Activated T-cell treated with anti-CD3 and anti-CD28 coated beads, Interleukin-2, amount 50 U/mL, for 48 hours (primary cell): ENCODE measurements around the gene SUSD1.
"Not testable (repeated sequence)": the region's sequence is repeated elsewhere in the genome, so short reads cannot be mapped to it uniquely, and the experiment has no call there.

Experiments used
- DNase-seq, 2 experiments: peaks; one replicate each; pipeline ENCODE4 v3.0.0-alpha.2; 2020

Gene SUSD1

DNA sequence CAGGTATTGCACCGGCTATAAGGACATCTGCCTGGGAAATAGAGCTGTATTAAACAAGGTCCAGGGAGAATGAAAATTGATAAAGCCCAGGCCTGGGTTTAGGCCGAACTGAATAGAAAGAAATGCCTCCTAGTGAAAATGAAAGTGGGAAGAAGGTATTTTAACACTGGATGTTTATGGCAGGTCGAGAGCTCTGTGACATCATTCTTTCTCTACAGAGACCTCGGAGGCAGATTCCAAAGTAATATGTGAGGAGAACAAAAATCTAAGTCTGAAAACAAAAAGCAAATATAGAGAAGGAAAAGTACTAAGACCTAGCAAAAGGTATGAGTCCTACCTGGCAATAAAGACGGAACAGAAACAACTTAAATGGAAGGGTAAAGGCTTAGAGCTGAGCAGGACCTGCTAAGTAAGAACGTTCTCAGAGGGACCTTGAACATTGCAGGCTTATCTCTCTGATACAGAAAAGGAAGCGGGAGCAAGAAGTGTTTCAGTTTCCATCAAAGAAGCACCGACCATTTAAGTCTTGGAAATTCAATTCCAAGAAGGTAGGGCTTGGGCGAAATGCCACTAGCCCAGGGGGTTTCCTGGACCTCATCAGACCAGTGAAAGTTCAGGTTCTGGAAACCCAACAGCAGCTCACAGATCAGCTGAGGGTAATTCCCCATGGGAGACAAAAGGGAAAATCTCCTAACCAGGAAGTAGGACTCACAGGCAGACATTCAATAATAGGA, 80.0 kb downstream of the SUSD1 start:
- no peak for DNase-seq

DNA sequence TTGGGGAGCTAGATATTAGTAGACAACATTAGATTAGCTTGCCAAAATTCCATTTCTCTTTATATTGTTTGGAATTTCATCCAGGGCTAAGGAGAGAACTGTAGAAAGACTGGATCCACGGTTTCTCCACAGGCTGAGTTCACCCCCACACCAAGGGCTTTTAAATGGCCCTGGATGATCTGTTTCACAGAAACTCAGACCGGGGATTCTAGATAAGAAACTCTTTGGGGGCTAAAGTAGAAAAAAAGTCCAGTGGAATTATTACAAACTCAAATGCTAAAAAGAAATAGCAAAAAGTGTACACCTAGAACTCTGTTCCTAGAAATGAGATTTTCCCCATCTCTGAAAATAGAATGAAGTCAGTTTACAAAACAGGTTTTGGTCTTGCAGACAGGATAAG, 80.9 kb downstream of the SUSD1 start:
- DNase-seq = no peak

DNA sequence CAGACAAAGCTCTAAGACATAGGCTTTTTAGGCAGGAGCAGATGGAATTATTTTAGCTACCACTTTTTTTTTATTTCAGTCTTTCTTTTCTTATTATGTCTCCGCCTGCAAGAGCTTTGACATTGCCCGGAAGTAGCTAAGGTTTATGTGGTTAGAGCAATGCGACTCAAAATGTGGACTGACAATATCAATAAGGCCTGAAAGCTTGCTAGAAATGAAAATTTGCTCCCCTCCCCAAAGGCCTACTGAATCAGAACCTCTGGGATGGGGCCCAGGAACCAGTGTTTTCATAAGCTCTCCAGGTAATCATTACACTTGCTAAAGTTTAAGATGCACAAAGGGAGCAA, 81.3 kb downstream of the SUSD1 start:
- no peak for DNase-seq

DNA sequence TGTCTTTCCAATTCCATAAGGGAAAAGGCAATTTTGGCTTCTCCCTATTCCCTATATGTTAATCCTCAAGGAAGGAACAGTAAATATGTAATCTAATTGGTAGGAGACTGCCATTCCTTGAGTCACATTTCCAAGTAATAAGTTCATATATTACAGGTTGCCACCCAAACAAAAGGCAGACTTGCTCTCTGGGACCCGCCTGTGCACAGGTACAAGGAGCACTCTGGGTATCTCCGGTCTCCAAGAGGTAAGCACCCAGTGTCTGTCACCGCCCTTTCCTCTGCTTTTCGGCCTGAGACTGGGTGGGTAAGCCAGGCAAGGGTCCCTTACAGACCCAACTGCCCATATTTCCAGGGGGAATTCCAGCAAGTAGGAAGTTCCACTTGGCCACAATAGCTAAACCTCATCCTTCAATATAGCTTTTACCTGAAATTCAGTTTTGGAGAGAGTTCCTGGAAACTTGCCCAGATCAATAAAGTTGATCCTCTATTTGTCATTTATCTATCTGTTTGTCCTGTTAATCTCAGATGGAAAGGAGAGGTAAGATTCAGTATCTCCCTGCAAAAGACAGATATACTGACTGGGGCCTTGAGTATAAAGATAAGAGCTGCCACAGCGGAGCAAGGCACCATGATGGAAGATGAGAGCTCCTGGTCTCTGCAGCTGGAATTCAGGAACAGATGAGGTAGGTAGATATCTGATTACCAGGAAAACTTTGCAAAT, 81.8 kb downstream of the SUSD1 start:
- no peak for DNase-seq

DNA sequence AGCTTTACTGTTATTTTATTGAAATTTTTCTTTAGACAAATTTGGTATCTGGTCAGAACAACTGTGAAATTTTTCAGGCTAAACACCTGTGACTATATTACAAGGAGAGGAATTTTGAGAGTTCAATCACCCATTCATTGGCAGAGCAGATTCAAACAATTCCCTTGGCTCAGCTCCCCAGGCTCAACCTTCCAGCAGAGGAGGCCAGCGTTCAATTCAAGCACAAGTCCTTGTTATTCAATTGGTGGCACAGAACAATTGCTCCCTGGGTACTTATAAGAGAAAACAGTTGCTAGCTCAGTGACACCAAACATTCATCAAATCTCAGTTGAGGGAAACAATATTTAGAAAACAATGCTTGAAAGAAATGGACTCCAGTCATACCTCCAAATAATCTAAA, 83.3 kb downstream of the SUSD1 start:
- no peak for DNase-seq

DNA sequence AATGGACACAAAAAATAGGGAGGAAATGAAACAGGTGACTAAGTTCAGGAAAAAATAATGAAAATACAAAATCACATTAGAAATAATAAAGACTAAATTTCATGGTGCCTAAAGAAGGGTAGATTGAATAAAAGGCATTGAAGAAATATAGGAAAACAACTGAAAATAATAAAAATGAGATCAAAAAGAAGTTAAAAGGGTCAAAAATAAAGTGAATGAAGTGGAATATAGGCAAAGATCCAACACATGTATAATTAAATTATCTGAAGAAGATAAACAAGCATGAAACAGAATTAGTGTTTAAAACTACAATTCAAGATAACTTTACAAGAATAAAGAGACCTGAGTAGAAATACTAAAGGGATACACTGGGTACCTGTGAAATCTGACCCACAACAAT, 87.6 kb downstream of the SUSD1 start:
- DNase-seq = no peak

DNA sequence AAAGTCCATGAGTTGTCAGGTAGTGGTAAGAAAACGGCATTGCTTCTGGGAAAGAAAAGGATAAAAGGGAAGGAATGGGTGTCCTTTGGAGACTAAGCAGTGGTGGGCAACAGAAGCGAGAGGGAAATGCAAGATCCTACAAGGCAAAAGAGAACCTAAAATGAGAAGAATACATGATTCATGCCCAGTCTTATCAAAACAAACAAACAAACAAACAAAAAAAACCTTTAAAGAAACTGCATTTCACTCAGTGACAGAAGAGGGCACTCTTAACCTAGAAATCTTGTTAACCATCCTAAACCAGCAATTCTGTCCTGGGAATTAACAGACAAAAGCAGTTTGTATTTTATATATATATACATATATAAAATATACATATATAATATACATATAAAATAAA, 88.5 kb downstream of the SUSD1 start:
- DNase-seq = no peak

DNA sequence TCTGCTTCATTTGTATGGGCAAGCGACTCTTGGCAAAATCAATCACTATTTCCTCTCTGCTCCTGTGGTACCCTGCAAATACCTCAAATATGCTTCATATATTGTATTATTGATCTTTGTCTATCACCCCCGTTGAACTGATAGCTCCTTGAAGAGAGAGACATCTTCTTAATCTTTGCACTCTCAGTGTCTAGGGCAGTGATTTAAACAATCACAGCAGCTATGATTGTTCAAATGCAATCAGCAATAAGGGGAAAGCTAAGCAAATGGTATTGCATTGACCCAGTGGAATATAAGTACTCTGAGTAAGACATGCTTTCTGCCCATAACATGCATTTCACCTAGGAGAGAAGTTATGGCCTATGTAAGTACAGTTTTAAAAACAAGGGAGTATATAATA, 90.2 kb downstream of the SUSD1 start:
- DNase-seq = no peak

DNA sequence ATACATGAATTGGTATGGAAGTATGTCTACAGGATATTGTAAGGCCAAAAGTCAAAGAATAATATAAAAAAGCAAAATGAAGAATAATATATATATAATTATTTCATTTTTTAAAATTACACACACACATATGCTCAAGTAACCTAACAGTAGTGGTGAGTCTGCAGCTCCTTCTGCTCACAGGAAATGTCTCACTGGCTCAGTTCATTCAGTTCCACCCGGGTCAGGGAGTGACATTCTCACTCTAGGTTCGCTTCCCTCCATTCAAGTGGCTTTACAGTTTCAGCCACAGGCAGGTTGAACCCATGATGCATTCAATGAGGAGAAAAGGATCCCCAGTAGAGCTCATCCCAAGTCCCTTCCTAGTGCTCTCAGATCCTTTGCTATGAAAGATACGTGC, 90.8 kb downstream of the SUSD1 start:
- no peak for DNase-seq

DNA sequence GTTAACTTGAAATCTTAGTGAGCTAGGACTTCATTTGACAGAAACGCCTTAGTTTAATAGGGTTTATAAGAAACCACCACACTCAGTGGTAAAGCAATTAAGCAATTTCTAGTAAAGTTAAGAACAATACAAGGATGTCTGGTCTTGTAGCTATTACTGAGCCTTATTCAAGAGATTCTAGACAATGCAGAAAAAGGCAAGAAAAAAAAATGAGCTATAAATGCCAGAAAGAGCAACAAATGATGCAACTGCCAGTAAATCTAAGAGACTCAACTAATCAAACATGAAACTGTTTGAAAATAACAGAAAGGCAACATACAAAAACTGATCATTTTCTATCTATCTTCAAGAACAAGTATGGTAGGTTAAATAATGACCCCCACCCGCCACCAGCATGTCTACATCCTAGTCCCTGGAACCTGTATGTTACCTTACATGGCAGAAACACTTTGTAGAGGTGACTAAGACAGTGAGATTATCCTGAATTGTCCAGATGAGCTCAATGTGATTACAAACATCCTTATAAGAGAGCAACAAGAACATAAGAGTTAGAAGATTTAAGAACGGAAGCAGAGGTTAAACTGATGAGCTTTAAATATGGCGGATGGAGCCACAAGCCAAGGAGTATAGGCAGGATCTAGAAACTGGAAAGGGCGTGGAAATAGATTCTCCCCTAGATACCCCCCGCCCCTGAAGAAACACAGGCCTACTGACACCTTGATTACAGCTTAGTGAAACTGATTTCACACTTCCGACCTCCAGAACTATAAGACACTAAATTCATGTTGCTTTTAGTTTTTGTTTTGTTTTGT, 93.0 kb downstream of the SUSD1 start:
- no peak for DNase-seq

DNA sequence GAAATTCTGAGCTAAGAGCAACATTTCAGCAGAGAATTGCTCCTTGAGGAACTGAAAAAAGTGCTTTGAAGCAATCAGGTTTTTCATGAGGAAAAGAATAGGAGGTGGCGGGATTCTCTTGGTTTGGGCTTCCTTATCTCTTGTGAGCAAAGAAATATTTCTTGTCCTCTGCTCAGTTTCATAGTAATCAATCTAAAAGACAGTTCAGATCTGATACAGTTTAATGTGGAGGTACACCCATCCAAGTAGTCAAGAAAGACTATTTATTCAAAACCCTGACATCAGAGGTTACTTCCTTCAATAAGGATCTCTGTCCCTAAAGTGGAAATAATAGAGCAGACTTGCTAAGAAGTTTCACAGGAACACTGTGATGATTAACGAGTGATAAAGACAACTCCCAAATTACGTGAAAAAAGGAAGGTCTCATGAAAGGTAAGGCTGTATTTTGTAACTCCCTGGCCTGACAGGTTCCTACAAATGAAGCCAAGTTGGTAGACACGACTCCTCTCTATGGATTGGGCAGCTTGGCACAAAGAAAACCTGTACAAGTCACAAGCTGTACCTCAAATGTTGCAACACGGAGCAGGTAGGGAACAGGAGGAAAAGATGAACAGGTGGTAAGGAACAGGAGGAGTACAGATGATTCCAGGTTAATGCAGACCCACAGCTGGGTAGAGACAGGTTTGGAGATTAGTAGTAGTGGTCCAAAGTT, 94.1 kb downstream of the SUSD1 start:
- DNase-seq = no peak

DNA sequence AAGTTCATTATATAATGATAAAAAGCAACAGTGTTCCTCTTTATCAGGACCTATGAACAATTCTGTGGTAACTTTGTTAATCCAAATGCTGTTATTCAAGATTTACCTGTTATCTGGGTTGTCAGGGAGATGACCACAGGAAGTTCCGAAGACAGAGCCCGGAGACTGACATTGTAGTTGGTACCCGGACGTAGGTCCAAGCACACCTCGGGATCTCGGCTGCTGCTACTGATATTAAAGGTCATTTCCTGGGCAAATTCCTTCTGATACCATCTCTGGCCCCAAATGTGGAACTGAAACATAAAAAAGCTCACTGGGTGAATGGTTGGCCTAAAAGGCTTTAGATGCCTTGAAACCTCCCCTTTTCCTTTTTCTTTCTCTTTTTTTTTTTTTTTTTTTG, 96.7 kb downstream of the SUSD1 start:
- DNase-seq = no peak

DNA sequence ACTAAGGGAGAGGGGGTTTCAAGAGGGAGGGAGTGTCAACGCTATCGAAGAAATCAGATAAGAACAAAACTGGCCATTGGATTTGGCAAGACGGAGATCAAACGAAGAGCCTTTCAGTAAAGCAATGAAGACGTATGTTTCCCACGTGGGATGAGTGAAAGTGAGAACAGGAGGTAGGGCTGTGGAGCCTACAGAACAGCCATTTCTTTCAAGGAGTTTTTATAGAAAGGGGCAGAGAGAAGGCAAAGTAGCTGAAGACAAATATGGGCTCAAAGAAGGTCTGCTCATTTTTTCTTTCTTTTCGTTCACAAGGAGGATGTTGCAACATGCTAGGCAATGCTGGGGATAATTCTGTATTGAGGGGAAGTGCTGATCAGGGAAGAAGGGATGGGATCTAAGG, 98.3 kb downstream of the SUSD1 start:
- no peak for DNase-seq

DNA sequence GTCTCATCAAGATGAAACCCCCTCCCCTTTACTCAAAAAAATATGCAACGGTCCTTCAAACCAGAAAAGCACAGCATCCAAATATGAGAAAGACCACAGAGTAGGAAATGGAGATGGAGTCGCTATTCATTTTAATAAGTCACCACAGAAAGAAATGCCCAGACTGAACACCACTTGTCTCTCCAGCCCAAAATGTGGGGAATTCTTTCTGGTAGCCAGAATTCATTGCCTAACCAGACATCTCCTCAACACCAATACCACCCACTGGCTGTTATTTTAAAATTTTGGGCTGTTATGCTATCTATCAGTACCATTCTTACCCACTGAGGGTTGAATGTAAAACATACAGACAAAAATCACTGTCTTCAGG, 100.1 kb downstream of the SUSD1 start:
- no peak for DNase-seq

DNA sequence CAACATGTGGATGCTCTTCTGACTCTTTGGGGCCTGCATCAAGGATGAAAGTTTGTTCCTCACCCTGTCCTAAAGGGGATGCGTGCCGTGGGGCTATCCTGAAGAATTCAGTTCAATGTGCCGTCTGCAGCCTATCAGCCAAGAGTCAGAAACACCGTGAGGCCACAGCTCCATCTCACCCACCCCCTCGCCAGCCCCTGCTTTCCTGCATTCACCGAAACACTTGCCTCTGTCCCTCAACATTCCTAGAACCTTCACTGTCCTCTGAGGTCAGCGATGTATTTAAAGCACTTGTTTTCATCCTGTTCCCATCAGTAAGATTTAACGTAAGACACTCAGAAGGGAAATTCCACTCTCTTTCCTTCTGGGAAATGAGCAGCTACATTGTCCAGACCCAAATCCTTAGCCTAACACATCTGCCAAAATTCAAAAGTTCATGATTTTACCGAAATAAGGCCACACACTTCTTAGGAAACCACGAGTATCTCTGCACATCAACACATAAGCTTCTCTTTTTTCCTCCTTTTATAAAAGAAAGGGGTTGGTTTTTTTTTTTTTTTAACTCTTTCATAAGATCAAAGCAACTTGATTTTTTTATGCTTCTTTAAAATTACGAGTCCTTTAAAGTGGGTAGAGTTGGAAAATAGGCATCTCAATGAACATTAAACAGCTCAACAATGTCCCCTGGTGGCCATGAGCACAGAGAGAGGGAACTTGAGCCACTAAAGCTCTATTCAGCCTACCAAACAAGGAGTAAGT, 100.7 kb downstream of the SUSD1 start:
- peak; percentile 74 for DNase-seq

DNA sequence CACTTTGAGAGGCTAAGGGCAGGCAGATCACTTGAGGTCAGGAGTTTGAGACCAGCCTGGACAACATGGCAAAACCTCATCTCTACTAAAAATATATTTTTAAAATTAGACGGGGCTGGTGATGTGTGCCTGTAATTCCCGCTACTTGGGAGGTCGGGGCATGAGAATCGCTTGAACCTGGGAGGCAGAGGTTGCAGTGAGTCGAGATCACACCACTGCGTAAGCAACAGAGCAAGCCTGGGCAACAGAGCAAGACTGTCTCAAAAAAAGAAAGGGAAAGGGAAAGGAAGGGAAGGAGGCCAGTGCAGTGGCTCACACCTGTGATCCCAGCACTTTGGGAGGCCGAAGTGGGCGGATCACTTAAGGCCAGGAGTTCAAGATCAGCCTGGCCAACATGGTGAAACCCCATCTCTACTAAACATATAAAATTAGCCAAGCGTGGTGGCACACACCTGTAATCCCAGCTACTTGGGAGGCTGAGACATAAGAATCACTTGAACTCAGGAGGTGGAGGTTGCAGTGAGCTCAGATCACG, 101.4 kb downstream of the SUSD1 start:
- not testable (repeated sequence) for DNase-seq

DNA sequence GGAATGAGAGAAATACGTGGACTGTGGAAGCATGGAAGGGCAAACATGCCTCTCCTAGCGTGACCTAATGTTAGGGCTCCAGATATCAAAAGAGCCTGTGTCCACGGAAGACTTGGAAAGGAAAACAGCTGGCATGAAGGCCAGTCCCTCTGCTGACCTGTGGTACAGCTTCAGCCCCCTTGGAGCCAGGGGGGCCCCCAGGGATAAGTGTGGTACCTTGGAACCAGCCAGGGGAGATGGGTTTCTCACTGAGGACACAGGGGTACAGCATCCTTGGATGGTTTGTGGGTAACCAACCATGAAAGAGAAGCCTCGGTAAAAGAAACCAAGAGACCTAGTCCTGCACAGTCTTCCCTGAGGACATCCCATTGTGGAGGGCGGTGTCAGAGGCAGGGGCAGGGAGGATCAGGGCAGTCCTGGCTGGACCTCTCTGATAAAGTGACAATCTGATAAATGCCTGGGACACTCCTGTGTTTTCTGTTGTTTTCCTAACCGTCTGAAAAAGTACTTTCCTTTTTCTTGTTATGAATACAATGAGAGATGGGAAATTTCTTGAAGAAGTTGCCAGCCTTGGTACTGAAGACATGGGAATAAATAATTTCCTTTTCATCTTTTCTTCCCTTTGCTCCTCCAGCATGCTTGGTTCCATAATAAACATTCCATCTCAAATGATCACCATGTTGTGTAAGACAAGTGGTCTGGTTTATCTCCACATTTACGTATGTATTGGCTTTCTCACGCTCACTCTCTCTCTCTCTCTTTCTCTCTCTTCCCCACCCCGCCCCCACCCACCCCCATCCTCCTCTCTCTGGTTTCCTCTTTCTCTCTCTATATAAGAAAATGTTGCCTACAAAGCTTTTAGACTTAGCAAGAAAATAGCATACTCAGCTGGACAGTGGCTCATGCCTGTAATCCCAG, 102.1 kb downstream of the SUSD1 start:
- no peak for DNase-seq

DNA sequence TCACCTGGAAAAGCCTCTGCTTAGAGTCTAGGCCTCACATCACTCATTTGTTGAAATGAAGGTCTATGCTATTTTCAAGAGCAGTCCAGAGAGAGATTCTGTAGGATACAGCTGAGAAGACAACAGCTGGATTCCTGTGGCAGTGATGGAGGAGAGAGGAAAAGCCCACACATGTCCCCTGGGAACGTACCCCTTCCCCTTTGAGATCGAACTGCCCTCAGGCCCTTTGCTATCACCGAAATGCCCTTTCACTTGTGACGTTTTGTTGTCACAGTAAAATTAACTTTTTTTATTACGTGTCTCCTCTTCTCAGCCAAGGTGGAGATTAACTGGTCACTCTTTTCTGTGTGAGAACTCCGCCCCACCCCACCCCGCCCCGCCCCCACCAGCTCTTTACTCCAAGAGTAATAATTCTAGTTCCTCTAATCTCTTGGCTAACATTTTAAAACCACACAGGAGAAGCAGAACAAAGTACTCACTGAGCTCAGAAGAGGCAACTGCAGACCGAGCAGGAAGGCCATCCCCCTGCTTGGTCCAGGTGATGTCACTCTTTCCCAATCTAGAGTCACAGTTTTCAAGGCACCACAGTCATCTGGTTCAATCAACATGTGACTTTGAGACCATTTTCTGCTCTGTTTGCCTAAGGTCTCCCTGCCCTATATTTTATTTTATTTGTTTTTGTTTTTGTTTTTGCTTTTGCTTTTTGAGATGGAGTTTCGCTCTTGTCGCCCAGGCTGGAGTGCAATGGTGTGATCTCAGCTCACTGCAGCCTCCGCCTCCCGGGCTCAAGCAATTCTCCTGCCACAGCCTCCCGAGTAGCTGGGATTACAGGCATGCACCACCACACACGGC, 105.6 kb downstream of the SUSD1 start:
- DNase-seq = no peak

DNA sequence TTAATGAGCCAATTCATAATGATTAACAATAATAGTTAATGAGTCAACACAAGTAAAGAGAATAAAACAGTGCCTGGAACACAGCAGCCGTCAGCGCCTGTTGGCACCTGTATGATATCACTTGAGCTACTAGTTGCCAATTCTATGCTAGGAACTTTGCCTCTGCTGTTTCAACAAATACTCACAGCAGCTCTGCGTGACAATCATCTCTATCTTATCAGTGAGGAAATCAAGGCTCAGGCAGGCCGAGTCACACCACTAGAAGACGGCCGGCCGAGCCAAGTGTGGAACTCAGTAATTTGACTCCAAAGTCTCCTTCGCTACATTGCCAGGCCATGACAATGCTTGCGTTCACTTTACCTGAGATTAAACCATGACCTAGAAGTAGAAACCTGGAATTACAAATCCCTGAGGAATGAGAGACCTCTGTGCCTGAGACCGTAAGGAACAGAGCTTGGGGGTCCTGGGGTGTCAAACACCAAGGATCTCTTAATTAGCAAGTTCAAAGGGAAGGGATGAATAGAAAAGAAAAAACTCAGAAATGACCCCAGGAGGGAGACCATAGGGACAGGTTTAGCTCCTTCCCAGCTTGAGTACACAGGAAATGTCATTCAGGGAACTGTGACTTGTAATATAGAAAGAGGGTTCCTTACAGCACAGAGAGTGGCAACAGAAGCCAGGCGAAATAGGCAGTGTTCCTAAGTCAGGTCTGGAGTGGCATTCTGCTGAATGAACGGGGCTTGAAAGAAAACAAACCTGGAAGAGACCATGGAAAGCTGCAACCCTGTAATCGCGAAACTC, 109.1 kb downstream of the SUSD1 start:
- no peak for DNase-seq
